Uterus (tissue), 4 donors: ENCODE data around the gene MRPS34. TPM values are rescaled to one million over a fixed set of nuclear protein-coding genes. Genes with fewer than 3 reads are reported as not detected.

Experiments used
- DNase-seq, 2 donors: peaks; one replicate each; pipeline ENCODE4 v3.0.0-alpha.2; 2019 to 2020
- H3K27ac ChIP-seq, 2 donors: fragments of 200-600 bp; sonication (generic); 1 replicate in 1 of 2; 2 replicates in 1 of 2; pipeline ENCODE4 v1.5.1; 2016 to 2018
- H3K27me3 ChIP-seq, 2 donors: fragments of 200-600 bp; sonication (generic); one replicate each; pipeline ENCODE4 v1.5.1; 2018 to 2019; ENCODE audit warnings: control low read depth in 1 of 2
- H3K36me3 ChIP-seq, 2 donors: fragments of 200-600 bp; sonication (generic); one replicate each; pipeline ENCODE4 v1.5.1; 2019; ENCODE audit warnings: control low read depth in 1 of 2
- H3K4me1 ChIP-seq, 2 donors: fragments of 200-600 bp; sonication (generic); one replicate each; pipeline ENCODE4 v1.5.1; 2018 to 2019; ENCODE audit warnings: control low read depth in 1 of 2
- H3K4me3 ChIP-seq, 2 donors: fragments of 200-600 bp; sonication (generic); 1 replicate in 1 of 2; 2 replicates in 1 of 2; pipeline ENCODE4 v1.5.1; 2018 to 2019; ENCODE audit warnings: mild to moderate bottlenecking in 1 of 2
- H3K9me3 ChIP-seq, 2 donors: fragments of 200-600 bp; sonication (generic); one replicate each; pipeline ENCODE4 v1.5.1; 2019; ENCODE audit warnings: control low read depth in 1 of 2
- CTCF ChIP-seq, 4 experiments: fragments of 200-600 bp in 2 of 4; fragments of 450-650 bp in 2 of 4; sonication (generic) in 2 of 4; IDR thresholded peaks; one replicate each; pipeline ENCODE4 v1.5.1; 2016 to 2019; ENCODE audit warnings: antibody characterized with exemption in 4 of 4, mild to moderate bottlenecking in 2 of 4, moderate library complexity in 1 of 4
- POLR2A ChIP-seq, 2 donors: fragments of 450-650 bp; IDR thresholded peaks; one replicate each; pipeline ENCODE4 v1.6.1; 2016; ENCODE audit warnings: antibody characterized with exemption in 2 of 2, mild to moderate bottlenecking in 1 of 2, moderate library complexity in 1 of 2
- intact Hi-C: fragments of 100-400 bp; cut with DNase I; formaldehyde crosslinking; loops from one replicate; pipeline ENCODE4 v1.15.1; 2023; ENCODE audit warnings: low total_unique reads
- microRNA-seq: library from miRNA; unstranded; fragments of <30 nt; microRNA quantifications from one replicate; pipeline ENCODE4, GENCODE V29; 2016; ENCODE audit warnings: borderline microRNAs expressed, borderline replicate concordance
- small RNA-seq: library from RNA; depleted of rRNA; stranded (forward); fragments of <200 nt; gene quantifications from one replicate; pipeline ENCODE3, GENCODE V24; 2016
- total RNA-seq, 4 donors: library from RNA; depleted of rRNA in 3 of 4; stranded (reverse); fragments of >200 nt in 3 of 4; gene quantifications; one replicate each; pipeline versions ENCODE4 v1.1.0 to v1.2.4, GENCODE V29; 2014 to 2023
- donor health status: DM: yes; HTN: yes; CAD: no.

Gene MRPS34
- total RNA-seq, 4 donors from 2014 or later: 37.3 to 158 (median 52.5) TPM

DNA sequence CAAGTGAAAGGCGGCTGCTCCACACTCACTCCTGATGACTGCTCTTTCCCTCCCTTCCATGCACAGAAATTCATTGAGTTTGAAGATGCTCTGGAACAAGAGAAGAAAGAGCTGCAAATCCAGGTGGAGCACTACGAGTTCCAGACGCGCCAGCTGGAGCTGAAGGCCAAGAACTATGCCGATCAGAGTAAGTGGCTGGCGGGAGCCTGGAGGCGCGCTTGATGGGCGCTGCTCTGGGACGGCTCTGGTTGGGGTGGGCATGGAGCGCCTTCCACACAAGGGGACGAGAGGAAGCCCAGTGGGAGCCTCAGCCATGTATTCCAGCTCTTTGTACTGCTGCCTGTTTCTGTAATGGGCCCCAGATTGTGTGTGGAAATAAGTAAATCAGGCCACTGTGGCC, 48.4 kb downstream of the MRPS34 start:
- H3K27ac ChIP-seq: no peak overlapping the region
- H3K27me3 ChIP-seq: no peaks in the 10 kb centered on the region
- TF ChIP-seq POLR2A (IDR thresholded peaks at IDR 0.05) (no peak), CTCF (IDR thresholded peaks at IDR 0.05) (no peak)
- H3K36me3 ChIP-seq: no peaks in the 10 kb centered on the region
- intact Hi-C loops: no loop called here
- H3K4me1 ChIP-seq: no peaks in the 10 kb centered on the region
- no peak overlapping the region for H3K4me3 ChIP-seq
- no peak for DNase-seq
- H3K9me3 ChIP-seq: no peaks in the 10 kb centered on the region

GRCh38 chr16:1723450-1724147, 49.3 kb downstream of the MRPS34 start:
- TF ChIP-seq POLR2A (IDR thresholded peaks at IDR 0.05) (no peak), CTCF (IDR thresholded peaks at IDR 0.05) (peak; percentile 31 to 61 (median 39))
- intact Hi-C loops: no loop called here
- H3K27ac ChIP-seq: no peak overlapping the region
- H3K36me3 ChIP-seq: no peaks in the 10 kb centered on the region
- H3K9me3 ChIP-seq: no peaks in the 10 kb centered on the region
- H3K4me3 ChIP-seq: no peak overlapping the region
- H3K27me3 ChIP-seq: no peaks in the 10 kb centered on the region
- no peak for DNase-seq
- H3K4me1 ChIP-seq: no peaks in the 10 kb centered on the region

Small RNAs within 50 kb of the gene (microRNA-seq; reads per million reads assigned to microRNA genes)
- 1.5 reads per million for gene MIR3177

Small RNAs within 50 kb of the gene (small RNA-seq; reads per million reads assigned to genes)
- not detected for gene MIR3177

Other genes with a start within 250 kb of the MRPS34 start
- 10 to 100 TPM; 24.8 to 45.3 (median 39.3) TPM for gene TMEM204, start 239.5 kb downstream of the MRPS34 start, total RNA-seq
- gene IFT140, start 161.1 kb downstream of the MRPS34 start, total RNA-seq: 10 to 100 TPM in 3 of 4 donors, 1 to 10 TPM in 1; 6.2 to 68.2 (median 34.1) TPM
- 10 to 100 TPM in 2 of 4 donors, 1 to 10 TPM in 2; 2.6 to 25.5 (median 8.6) TPM for gene CRAMP1, start 160.8 kb downstream of the MRPS34 start, total RNA-seq
- gene JPT2, start 94.9 kb downstream of the MRPS34 start, total RNA-seq: 10 to 100 TPM; 10.6 to 59.0 (median 39.6) TPM
- gene MAPK8IP3, start 66.9 kb downstream of the MRPS34 start, total RNA-seq: 100 to 1,000 TPM in 1 of 4 donors, 10 to 100 TPM in 3; 17.4 to 113 (median 77.8) TPM
- gene NME3, start 1.6 kb downstream of the MRPS34 start, total RNA-seq: 100 to 1,000 TPM in 1 of 4 donors, 10 to 100 TPM in 3; 35.3 to 208 (median 59.7) TPM
- 10 to 100 TPM in 2 of 4 donors, 1 to 10 TPM in 2; 2.6 to 28.2 (median 8.0) TPM for gene EME2, start 324 bp downstream of the MRPS34 start, total RNA-seq
- 10 to 100 TPM; 24.8 to 67.4 (median 55.8) TPM for gene SPSB3, start 9.4 kb upstream of the MRPS34 start, total RNA-seq
- gene NUBP2, start 9.8 kb upstream of the MRPS34 start, total RNA-seq: 10 to 100 TPM; 40.5 to 54.6 (median 47.2) TPM
- gene IGFALS, start 20.6 kb upstream of the MRPS34 start, total RNA-seq: 1 to 10 TPM in 1 of 4 donors, under 1 TPM in 1, not detected in 2; 0.49 to 1.2 TPM
- 10 to 100 TPM; 22.9 to 75.3 (median 34.0) TPM for gene HAGH, start 53.7 kb upstream of the MRPS34 start, total RNA-seq
- 100 to 1,000 TPM in 1 of 4 donors, 10 to 100 TPM in 2, 1 to 10 TPM in 1; 3.5 to 115 (median 22.2) TPM for gene FAHD1, start 54.1 kb upstream of the MRPS34 start, total RNA-seq
- under 1 TPM in 2 of 4 donors, not detected in 2; 0.48 to 0.76 TPM for gene MEIOB, start 99.0 kb upstream of the MRPS34 start, total RNA-seq
- not detected for gene HS3ST6, start 145.3 kb upstream of the MRPS34 start, total RNA-seq
- gene MSRB1, start 170.1 kb upstream of the MRPS34 start, total RNA-seq: 10 to 100 TPM in 2 of 4 donors, 1 to 10 TPM in 2; 5.6 to 21.2 (median 11.9) TPM
- gene RPL3L, start 181.6 kb upstream of the MRPS34 start, total RNA-seq: under 1 TPM in 1 of 4 donors, not detected in 3; 0.14 TPM
- gene NDUFB10, start 186.4 kb upstream of the MRPS34 start, total RNA-seq: 100 to 1,000 TPM in 1 of 4 donors, 10 to 100 TPM in 3; 50.1 to 532 (median 78.0) TPM
- 1,000 to 10,000 TPM in 3 of 4 donors, 100 to 1,000 TPM in 1; 982 to 2,205 (median 1,458) TPM for gene RPS2, start 191.7 kb upstream of the MRPS34 start, total RNA-seq
- gene RNF151, start 193.7 kb upstream of the MRPS34 start, total RNA-seq: not detected
- 10 to 100 TPM in 3 of 4 donors, 1 to 10 TPM in 1; 4.1 to 46.6 (median 27.4) TPM for gene TBL3, start 198.9 kb upstream of the MRPS34 start, total RNA-seq
- gene NOXO1, start 208.3 kb upstream of the MRPS34 start, total RNA-seq: 1 to 10 TPM in 1 of 4 donors, not detected in 3; 1.0 TPM
- gene GFER, start 211.1 kb upstream of the MRPS34 start, total RNA-seq: 10 to 100 TPM in 1 of 4 donors, 1 to 10 TPM in 3; 2.6 to 20.8 (median 6.6) TPM
- gene SYNGR3, start 216.8 kb upstream of the MRPS34 start, total RNA-seq: 1 to 10 TPM in 1 of 4 donors, not detected in 3; 1.5 TPM
- 10 to 100 TPM; 16.9 to 50.0 (median 34.6) TPM for gene ZNF598, start 236.7 kb upstream of the MRPS34 start, total RNA-seq
- 1 to 10 TPM in 1 of 4 donors, not detected in 3; 1.5 TPM for gene NPW, start 246.7 kb upstream of the MRPS34 start, total RNA-seq